HG03066 (cell line): Measurements from ENCODE around the gene STON2.

Experiments
- ATAC-seq: cut with Tn5 transposase; IDR thresholded peaks from one replicate; pipeline ENCODE4 v1.9.1; 2021; ENCODE audit warnings: low read depth; ENCODE audit not compliant: unreplicated experiment

STON2 gene

GRCh38 chr14:81337073-81337472 lies 63.1 kb downstream of the STON2 start:
- no peak for ATAC-seq

DNA sequence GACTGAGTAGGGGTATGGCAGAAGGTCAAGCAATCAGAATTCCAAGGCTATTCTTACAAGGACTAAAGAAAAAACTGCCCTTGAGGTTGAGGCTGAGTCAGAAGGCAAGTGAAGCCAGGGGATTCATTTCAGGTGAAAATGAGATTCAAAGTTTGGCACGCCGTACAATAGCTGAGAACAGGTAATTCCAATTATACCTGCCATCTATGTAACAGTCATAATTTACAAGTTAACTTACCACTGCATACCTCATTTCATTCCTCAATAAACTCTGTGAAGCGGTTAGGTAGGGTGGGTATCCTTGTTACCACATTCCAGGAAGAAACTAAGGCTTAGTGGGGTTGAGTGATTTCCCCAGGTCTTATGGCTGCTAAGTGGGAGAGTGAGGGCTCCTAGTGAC lies 64.1 kb downstream of the STON2 start:
- ATAC-seq, result no peak

- ATAC-seq, result no peak
Measured at GRCh38 chr14:81332725-81333124, 67.4 kb downstream of the STON2 start.

DNA sequence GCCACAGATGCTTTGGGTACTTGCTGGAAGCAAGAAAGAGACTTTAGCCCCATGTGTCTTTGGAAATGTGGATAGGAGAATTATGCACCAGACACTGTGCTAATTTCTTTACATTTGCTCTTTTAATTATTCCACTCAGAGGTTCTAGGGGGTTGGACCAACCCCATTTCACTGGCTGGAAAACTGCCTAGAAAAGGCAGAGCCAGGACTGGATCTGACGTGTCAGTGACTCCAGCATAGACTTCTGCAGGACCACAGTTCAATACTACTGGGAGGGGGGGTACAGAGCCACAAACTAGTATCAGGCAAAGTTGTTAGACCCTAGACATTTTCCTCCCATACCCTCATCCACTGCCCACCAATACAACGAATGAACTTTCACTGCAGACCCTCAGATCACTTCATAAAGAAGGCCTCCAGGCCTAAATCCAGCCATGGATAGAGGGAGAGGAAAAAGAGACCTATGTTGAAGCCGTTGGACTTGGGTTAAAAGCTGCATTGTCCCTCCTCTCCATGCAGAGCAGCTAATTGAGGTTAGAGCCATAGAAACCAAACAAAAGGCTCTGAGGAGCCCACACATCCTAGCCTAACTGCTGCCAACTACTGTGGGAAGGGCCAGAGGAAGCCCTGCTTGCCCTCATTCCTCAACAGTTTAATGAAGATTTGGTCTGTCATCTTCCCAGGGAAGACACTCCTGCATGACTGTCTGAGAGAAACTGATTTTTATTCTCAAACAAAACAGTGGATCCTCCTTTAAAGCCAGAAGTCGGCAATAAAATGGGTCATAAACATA lies 68.7 kb downstream of the STON2 start:
- no peak for ATAC-seq

DNA sequence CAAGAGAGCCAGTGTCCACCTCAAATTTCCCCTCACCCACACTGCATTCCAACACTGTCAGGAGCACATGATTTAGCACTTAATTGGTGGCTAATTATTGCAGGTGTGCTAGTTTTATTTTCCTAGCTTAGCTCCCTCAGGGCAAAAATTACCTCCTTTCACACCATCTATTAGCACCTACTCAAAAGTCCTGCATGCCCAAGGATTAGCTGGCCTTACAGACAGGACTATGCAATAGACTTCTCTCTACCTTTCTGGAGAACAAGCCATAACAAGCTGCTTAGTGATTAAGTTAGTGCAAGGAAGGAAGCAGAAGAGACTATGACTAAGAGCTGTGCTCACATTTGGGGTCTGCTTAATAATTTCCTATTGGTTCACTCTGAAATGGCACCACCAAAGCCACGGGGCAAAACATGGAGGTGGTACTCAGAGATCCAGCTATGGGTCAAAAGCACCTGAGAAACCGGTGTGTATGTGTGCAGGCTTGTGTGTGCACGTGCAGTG lies 69.5 kb downstream of the STON2 start:
- ATAC-seq, result no peak

DNA sequence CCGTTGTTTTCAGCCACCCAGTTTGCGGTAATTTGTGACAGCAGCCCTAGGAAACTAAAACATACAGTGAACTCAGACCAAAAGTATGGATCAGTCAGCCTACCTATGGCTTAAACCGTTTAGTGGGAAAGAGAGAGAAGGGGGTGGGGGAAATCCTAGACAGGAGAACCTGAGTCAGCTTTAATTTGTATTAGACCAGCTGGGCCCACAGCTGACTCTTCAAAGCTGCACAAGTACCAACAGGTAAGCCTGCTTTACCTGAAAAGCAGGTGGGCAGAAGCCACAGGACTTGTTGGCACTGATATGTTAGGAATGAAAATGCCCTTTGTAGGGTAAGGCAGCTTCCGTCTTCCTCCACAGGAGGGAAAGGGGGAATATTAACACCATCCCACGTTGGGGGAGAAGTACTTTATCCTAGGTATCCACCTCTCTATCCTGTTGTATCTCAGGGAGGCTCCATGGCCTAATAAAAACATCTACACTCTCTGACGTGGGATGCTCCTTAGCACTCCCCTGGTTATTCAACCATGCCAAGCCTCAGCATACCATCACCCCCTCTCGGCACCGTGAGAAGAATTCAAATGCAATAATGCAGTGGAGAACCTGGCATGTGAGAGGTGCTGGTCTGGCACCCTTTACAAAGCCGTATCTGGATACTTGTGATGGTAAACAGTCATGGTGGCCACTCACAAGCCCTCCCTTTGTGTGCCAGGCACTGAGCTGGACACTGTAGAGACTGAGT lies 70.3 kb downstream of the STON2 start:
- no peak for ATAC-seq

- no peak for ATAC-seq
Measured at GRCh38 chr14:81326451-81326850, 73.7 kb downstream of the STON2 start.

DNA sequence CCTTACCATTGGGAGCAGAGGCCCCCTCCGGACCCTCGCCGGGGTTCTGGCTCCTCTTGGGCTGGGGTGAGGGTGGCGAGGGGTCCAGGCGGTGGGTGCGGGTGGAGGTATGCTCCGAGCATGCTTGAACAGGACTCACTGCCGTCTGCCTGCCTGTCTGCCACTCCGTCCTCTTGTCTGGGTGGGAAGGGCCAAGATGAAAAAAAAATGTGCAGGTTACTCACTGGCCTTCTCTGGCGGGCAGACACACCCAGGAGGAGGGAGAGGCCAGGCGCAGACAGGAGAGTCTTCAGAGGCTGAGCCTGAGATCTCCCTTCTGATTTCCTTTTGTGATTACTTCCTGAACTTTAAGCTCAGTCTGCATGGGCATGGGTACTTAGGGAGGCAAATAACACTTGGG lies 76.1 kb downstream of the STON2 start:
- no peak for ATAC-seq

- ATAC-seq, result no peak
Measured at GRCh38 chr14:81323093-81323492, 77.0 kb downstream of the STON2 start.

DNA sequence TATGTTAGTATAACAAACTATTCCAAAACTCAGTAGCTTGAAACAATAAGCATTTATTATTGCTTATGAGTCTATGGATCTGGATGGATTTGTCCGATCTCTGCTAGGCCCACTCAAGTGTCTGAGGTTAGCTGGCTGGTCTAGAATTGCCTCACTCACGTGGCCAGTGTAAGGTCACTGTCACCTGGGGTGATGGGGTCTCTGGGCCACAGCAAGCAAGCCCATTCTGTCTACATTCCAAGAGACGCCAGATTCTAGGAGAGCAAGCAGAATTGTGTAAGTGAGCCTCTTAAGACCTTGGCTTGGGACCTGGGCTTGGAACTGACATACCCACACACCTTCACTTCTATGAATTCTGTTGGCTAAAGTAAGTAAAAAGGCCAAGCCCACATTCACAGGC lies 80.2 kb downstream of the STON2 start:
- no peak for ATAC-seq

DNA sequence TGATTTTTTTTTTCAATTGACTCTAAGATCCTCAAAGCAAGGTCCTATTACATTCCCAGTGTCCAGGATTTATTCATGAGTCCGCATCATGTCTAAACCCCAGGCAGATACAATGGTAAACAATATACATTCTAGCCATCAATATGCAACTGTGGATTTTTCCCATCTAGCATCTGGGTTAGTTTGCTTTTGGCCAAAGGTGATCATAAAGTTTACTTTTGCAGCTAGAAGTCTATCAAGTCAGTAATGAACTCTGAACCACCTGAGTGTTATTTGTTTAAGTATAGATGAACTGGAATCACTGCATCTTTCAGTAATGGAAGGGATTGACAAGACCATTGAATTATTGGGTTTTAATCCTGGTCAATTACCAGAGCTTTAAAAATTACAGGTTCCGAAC lies 80.8 kb downstream of the STON2 start:
- no peak for ATAC-seq

- no peak for ATAC-seq
Measured at GRCh38 chr14:81315341-81315740, 84.8 kb downstream of the STON2 start.

DNA sequence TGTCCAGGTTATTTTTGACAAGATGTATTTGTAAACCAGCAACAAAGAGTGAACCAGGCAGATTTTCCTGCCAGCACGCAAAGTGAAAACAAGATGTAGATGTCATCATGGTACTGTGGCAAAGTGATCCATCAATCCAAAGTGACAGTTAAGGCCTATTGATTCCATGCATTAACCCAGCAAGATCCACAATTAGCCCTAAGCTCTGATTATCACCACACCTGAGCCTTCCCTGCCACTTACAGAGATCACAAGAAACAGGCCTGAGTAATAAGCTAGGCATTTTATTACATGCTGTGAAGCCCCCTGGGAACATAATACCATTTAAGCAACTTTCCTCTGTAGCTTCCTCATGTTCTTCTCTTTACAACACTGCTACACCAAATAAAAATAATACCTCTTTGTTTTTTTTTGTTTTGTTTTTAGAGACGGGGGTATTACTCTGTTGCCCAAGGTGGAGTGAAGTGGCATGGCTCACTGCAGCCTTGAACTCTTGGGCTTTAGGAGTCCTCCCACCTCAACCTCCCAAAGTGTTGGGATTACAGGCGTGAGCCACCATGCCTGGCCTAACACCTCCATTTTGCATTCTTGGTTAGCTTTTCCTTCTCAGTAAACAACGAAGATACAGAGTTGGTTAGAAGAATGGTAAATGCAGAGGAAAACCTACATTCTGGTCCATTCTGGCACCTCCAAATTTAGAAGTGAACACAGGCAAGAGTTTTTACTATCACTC lies 85.5 kb downstream of the STON2 start:
- ATAC-seq, result no peak

DNA sequence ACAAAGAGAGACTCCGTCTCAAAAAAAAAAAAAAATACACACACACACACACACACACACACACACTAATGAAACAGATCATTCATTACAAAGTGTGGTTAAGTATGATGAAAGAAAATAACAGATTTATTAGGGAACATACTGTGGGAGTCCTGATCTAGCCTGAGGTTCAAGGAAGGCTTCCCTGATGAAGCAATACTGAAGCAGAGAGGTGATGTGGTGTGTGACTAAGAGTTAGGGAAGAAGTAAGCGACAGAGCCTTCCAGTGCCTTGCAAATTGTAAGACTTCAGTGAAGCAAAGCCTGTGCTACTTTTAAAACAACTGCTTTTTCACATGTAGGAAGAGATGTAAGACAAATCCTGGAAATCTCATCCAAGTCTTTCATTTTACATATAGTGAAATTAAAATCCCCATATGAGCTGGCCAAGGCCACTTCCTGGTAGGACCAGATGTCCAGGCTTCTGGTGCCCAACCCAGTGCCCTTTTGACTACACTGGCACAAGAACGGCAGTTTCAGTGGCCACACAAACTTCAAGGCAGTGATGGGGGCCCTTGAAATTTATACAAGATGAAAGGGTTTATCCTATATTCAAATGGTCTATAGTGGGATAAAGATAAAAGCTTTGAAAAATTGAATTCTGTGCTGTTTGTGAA lies 86.2 kb downstream of the STON2 start:
- no peak for ATAC-seq

GRCh38 chr14:81313200-81313599 lies 86.9 kb downstream of the STON2 start:
- no peak for ATAC-seq

- ATAC-seq, result no peak
Measured at GRCh38 chr14:81312289-81312876, 87.7 kb downstream of the STON2 start.

DNA sequence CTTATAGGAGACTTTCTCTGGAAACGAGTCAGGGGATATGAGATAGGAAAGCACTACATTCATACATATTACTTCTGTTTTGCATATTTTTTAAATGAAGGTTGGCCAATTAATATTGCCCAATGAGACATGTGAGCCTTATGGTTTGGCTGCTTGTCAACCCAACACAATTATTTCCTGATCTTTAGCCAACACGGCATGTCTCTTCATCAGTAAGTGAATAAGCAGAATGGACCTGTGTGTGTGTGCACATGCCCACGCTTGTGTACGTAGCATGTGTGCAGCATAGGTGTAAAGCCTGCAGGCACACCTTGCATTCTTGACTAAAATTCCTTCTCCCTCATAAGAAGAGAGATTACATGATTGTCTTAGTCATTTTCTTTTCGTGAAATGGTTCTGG lies 88.3 kb downstream of the STON2 start:
- ATAC-seq, result no peak

GRCh38 chr14:81311141-81311540 lies 89.0 kb downstream of the STON2 start:
- no peak for ATAC-seq

- ATAC-seq, result no peak
Measured at GRCh38 chr14:81310606-81311005, 89.5 kb downstream of the STON2 start.

- no peak for ATAC-seq
Measured at GRCh38 chr14:81309511-81309910, 90.6 kb downstream of the STON2 start.
